ENCODE results near the gene MOB3C.

The MOB3C gene

GRCh38 chr1:46615735-46616134, 876 bp downstream of the MOB3C start:
- no peak for TF ChIP-seq SIN3A (IDR thresholded peaks at IDR 0.05; ENCODE audit: borderline replicate concordance, insufficient read depth, low read length)
- no peak for TF ChIP-seq TAF1 (IDR thresholded peaks at IDR 0.05; ENCODE audit: borderline replicate concordance, insufficient read depth, low read length)
- TF ChIP-seq POLR2AphosphoS5 (IDR thresholded peaks at IDR 0.05; ENCODE audit: low read depth, low read length): no peak
- TF ChIP-seq, protein P1, sequence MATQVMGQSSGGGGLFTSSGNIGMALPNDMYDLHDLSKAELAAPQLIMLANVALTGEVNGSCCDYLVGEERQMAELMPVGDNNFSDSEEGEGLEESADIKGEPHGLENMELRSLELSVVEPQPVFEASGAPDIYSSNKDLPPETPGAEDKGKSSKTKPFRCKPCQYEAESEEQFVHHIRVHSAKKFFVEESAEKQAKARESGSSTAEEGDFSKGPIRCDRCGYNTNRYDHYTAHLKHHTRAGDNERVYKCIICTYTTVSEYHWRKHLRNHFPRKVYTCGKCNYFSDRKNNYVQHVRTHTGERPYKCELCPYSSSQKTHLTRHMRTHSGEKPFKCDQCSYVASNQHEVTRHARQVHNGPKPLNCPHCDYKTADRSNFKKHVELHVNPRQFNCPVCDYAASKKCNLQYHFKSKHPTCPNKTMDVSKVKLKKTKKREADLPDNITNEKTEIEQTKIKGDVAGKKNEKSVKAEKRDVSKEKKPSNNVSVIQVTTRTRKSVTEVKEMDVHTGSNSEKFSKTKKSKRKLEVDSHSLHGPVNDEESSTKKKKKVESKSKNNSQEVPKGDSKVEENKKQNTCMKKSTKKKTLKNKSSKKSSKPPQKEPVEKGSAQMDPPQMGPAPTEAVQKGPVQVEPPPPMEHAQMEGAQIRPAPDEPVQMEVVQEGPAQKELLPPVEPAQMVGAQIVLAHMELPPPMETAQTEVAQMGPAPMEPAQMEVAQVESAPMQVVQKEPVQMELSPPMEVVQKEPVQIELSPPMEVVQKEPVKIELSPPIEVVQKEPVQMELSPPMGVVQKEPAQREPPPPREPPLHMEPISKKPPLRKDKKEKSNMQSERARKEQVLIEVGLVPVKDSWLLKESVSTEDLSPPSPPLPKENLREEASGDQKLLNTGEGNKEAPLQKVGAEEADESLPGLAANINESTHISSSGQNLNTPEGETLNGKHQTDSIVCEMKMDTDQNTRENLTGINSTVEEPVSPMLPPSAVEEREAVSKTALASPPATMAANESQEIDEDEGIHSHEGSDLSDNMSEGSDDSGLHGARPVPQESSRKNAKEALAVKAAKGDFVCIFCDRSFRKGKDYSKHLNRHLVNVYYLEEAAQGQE (IDR thresholded peaks at IDR 0.05; ENCODE audit: insufficient read depth in 1 of 2, low read depth in 2 of 2, low read length in 2 of 2): no peak
- no peak for TF ChIP-seq FOXP2 (optimal IDR thresholded peaks at IDR 0.05; ENCODE audit: borderline replicate concordance, extremely low read depth, extremely low read length, insufficient read depth)

- no peak for TF ChIP-seq POLR2AphosphoS5 (IDR thresholded peaks at IDR 0.05; ENCODE audit: low read depth, low read length)
- no peak for TF ChIP-seq FOXP2 (optimal IDR thresholded peaks at IDR 0.05; ENCODE audit: borderline replicate concordance, extremely low read depth, extremely low read length, insufficient read depth)
Measured at GRCh38 chr1:46615088-46615487, 1.5 kb downstream of the MOB3C start.

DNA sequence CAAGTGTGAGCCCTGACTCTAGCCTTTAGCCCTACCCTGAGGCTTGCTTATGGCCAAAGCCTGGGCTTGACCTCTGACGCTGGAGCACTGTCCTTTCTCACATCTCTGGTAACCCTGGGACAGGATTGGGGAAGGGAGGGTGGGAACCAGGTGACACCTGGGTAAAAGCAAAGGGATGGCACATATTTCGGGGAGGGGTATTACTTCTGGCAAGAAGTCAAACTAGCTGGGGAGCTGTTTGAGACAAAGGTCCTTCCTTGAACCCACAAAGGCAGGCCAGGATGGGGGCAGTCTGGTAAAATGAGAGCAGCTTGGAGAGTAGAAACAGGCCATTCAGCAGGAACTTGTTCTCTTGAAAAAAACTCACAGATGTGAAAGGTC, 2.0 kb downstream of the MOB3C start:
- TF ChIP-seq, protein P1 (IDR thresholded peaks at IDR 0.05; ENCODE audit: insufficient read depth in 1 of 2, low read depth in 2 of 2, low read length in 2 of 2): no peak
- TF ChIP-seq POLR2AphosphoS5 (IDR thresholded peaks at IDR 0.05; ENCODE audit: low read depth, low read length) (no peak), TAF1 (IDR thresholded peaks at IDR 0.05; ENCODE audit: borderline replicate concordance, insufficient read depth, low read length) (no peak), SIN3A (IDR thresholded peaks at IDR 0.05; ENCODE audit: borderline replicate concordance, insufficient read depth, low read length) (no peak)

GRCh38 chr1:46613661-46614603, 2.7 kb downstream of the MOB3C start:
- TF ChIP-seq, protein P1 (IDR thresholded peaks at IDR 0.05; ENCODE audit: insufficient read depth in 1 of 2, low read depth in 2 of 2, low read length in 2 of 2): no peak
- no peak for TF ChIP-seq POLR2AphosphoS5 (IDR thresholded peaks at IDR 0.05; ENCODE audit: low read depth, low read length)
- no peak for TF ChIP-seq SIN3A (IDR thresholded peaks at IDR 0.05; ENCODE audit: borderline replicate concordance, insufficient read depth, low read length)
- TF ChIP-seq FOXP2 (optimal IDR thresholded peaks at IDR 0.05; ENCODE audit: borderline replicate concordance, extremely low read depth, extremely low read length, insufficient read depth): no peak
- no peak for TF ChIP-seq TAF1 (IDR thresholded peaks at IDR 0.05; ENCODE audit: borderline replicate concordance, insufficient read depth, low read length)

DNA sequence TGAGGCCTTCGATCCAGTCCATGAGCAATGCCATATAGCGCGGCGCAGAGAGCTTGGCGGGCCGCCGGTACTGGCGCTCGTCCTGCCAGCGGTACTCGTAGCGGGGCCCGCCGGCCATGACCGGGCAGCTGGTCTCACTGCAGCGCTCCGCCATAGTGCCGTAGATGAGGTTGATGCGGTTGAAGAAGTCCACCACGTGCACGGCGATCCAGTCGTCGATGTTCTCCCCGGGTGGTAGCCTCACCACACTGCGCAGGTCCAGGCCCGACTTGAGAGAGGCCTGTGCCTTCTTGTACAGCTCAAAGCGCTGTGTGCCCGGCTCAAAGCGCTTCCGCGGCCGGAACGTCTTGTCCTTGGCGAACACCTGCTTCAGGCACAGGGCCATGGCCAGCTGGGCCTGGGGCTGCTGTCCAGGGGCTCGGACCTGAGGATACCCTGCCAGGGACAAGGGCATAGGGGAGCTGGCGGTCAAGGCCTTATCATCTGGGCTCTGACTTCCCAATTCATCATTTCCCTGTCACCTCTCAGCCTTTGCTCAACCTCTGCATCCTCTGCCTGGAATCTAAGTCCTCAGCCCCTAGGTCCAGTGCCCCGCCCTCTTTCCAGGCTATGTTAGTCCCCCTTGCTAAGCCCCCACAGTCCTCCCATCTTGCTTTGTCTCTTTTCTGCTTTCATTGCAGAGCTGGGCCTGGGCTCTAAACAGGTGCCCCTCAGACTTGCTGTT, 3.5 kb downstream of the MOB3C start:
- no peak for TF ChIP-seq SIN3A (IDR thresholded peaks at IDR 0.05; ENCODE audit: borderline replicate concordance, insufficient read depth, low read length)
- TF ChIP-seq, protein P1 (IDR thresholded peaks at IDR 0.05; ENCODE audit: insufficient read depth in 1 of 2, low read depth in 2 of 2, low read length in 2 of 2): no peak
- no peak for TF ChIP-seq POLR2AphosphoS5 (IDR thresholded peaks at IDR 0.05; ENCODE audit: low read depth, low read length)
- TF ChIP-seq TAF1 (IDR thresholded peaks at IDR 0.05; ENCODE audit: borderline replicate concordance, insufficient read depth, low read length): no peak
- no peak for TF ChIP-seq FOXP2 (optimal IDR thresholded peaks at IDR 0.05; ENCODE audit: borderline replicate concordance, extremely low read depth, extremely low read length, insufficient read depth)
